ENCODE measurements around the gene SNX21.
"Not testable (repeated sequence)": the region's sequence is repeated elsewhere in the genome, so short reads cannot be mapped to it uniquely, and the experiment has no call there.

Gene SNX21, protein sequence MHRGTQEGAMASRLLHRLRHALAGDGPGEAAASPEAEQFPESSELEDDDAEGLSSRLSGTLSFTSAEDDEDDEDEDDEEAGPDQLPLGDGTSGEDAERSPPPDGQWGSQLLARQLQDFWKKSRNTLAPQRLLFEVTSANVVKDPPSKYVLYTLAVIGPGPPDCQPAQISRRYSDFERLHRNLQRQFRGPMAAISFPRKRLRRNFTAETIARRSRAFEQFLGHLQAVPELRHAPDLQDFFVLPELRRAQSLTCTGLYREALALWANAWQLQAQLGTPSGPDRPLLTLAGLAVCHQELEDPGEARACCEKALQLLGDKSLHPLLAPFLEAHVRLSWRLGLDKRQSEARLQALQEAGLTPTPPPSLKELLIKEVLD

DNA sequence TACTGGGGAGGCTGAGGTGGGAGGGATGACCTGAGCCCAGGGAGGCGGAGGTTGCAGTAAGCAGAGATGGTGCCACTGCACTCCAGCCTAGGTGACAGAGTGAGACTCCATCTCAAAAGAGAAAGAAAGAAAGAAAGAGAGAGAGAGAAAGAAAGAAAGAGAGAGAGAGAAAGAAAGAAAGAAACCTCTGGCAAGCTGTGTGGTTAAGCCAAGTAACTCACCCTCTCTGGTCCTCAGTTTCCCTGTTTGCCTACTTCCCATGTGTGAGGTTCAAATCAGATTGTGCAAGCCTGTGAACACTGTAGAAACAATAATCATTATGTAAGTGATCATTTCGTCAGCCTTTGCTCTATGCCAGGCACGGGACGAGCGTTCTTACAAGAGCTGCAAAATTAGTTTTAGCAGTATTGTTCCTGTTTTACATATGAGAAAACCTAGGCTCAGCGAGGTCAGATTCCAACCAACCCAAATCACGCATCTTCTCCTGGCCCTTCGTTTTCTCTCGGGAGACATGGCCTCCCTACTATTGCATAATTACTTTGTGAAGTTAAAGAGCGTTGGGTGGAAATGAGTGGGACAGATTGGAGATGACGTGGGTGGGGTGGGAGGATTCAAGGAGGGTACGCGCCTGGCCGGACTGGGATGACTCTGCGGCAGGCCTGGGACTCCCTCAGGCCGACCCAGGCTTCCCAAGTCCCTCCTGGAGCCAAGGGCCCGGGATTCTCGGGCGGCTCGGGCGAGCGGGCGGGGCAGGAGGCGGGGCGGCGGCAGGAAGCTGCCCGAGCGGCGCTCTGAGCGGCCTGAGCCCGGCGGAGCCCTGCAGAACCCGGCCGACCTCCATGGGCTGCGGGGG, at the start of gene SNX21:
SNX21 (plus strand) TSS at position 770 of the 853 bp plus-strand sequence. CDS start 121 bp downstream, outside the sequence.
- peak; percentile 89 for DNase-seq

GRCh38 chr20:45788351-45788750, 45.2 kb upstream of the SNX21 start:
- DNase-seq = no peak

DNA sequence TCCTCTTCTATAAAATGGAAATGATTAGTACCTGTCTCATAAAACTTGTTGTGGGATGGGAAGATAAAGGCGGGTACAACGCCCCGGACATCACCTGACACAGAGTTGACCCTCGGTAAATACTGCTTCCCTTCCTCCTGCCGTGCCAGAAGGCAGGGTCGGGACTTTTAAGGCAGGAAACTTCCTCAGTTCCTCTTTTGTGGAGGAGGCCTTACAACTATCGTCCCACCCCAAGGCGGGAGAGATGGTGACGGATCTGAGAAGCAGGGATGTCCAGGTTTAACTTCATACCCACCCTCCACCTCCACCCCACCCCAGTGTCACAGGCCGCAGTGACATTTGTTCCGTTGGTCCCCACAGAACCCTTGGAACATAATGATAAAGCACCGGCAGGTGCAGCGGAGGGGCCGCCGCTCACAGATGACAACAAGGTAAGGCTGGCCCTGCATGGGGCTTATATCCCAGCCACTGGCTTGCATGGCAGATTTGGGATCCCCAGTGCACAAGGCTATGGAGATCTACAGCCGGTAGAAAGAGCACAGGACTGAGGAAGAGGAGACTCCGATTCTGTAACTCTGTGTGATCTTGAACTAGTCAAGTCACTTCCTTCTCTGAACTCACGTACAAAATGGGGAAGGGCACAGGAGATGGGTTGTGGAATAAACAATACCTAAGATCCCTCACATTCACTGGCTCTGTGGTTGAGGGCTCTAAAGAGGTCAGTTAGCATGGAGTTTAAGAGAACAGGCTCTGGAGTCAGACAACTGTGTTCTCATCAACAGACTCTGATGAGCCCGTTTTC, 41.1 kb upstream of the SNX21 start:
- DNase-seq = no peak

GRCh38 chr20:45796337-45797065, 37.1 kb upstream of the SNX21 start:
- no peak for DNase-seq

GRCh38 chr20:45797510-45797909, 36.1 kb upstream of the SNX21 start:
- DNase-seq = not testable (repeated sequence)

DNA sequence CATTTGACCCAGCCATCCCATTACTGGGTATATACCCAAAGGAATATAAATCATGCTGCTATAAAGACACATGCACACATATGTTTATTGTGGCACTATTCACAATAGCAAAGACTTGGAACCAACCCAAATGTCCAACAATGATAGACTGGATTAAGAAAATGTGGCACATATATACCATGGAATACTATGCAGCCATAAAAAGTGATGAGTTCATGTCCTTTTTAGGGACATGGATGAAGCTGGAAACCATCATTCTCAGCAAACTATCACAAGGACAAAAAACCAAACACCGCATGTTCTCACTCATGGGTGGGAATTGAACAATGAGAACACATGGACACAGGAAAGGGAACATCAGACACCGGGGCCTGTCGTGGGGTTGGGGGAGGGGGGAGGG, 35.6 kb upstream of the SNX21 start:
- not testable (repeated sequence) for DNase-seq

GRCh38 chr20:45798935-45799642, 34.5 kb upstream of the SNX21 start:
- peak; percentile 77 for DNase-seq

DNA sequence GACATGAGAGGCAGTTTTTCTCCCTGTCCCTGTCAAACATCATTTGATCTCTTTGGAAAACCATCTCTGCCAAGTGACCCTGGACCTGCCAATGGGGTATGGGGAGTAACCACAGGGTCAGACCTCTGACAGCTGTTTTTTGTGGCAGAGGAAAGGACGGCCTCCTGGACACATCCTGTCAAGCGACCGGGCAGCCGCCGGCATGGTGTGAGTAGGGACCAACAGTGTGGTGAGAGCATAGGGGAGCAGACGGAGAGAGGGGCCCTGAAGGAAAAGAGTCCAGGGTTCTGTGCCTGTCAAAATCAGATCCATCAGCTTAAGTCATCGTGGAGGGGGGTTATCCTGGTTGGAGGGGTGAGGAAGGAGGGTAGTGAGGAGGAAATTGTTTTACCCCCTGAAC, 31.7 kb upstream of the SNX21 start:
- no peak for DNase-seq

DNA sequence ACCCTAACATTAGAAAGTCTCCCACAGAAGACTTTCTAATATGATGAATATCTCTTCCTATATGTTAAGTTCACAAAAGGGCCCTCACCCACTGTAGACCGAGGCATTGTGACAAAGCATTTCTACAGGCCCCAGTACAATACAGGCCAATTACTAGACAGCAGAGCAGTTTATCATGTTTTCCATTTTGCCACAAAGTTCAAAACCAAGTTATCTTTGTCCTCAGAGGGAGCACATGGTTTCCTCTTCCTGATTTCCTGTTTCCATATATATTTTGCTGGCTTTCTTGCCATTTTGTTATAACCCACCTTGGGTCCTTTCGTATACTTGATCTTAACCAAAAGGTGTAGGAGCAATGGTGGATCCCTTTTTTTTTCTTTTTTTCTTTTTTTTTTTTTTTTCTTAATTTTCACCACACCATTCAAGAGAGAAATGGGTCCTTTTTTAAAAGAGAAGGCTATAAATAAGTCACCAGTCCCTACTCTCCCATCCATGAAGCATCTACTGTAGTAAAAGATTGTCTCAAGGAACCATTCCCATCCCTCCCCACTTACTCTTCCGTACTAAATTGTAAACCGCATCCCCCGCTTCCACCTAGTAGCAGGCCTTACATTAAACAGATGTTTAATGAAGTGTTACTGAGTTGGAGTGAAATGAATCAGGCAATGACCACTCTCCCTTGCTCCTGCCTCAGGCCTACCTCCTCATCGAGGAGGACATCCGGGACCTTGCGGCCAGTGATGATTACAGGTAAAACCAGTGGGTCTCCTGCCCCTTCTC, 23.2 kb upstream of the SNX21 start:
- no peak for DNase-seq

GRCh38 chr20:45812157-45813005, 21.2 kb upstream of the SNX21 start, which contains the start of gene UBE2C:
Gene UBE2C (plus strand): TSS chr20:45812644. CDS start chr20:45812696, 52 bp downstream.
- DNase-seq = peak; percentile 100

DNA sequence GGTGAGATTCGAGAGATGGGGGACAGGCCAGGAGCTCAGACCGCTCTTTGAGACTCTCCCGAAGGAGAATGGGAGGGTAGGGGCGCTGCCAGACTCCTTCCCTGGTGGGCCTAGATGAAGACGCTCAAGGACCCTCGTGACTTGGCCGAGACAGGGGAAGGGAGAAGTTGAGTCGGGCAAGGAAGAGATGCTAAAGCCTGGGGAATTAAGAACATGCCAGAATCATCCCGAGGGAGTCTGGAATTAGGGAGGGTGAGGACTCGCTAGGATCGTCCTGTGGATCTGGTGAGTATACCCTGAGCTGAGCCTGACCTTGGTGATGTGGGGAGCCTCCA, 20.6 kb upstream of the SNX21 start:
- DNase-seq = no peak

GRCh38 chr20:45813489-45813888, 20.1 kb upstream of the SNX21 start:
- no peak for DNase-seq

DNA sequence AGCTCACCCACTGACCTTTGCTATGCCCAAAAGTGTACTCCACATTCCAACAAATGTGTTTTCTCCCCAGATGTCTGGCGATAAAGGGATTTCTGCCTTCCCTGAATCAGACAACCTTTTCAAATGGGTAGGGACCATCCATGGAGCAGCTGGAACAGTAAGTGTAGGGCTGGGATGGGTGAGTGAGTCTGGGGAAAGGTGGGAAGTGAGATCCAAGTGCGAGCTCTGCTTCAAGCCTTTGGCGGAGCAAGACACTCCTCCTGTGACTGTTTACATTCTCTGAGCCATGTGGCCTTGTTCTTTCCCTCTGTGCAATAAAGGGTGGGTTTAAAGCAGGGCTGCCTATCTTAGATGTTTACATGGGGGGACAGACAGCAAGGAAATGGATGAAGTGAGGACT, 19.3 kb upstream of the SNX21 start:
- DNase-seq = no peak

- no peak for DNase-seq
Measured at GRCh38 chr20:45816951-45817350, 16.6 kb upstream of the SNX21 start.

- DNase-seq = peak; percentile 30
Measured at GRCh38 chr20:45817376-45818194, 16.0 kb upstream of the SNX21 start.

GRCh38 chr20:45818239-45818638, 15.4 kb upstream of the SNX21 start:
- DNase-seq = no peak

GRCh38 chr20:45819466-45819865, 14.1 kb upstream of the SNX21 start:
- DNase-seq = no peak

DNA sequence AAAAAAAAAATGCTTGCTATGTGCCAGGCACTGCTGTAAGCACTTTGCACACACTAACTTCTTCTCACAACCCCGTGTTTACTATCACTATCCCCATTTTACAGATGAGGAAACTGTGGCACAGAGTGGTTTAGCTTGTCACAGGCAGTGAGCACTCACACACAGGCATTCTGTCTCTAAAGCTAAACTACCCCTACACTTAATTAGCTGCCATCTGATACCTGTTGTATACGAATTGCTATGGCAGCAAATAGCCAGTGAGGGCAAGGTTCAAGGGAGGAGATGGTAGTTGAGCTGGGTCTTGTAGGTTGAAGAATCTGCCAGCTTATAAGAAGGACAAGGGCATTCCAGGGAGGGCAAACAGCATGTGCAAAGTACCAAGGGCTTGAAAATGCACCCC, 11.7 kb upstream of the SNX21 start:
- DNase-seq = no peak

- peak; percentile 76 for DNase-seq
Measured at GRCh38 chr20:45822857-45823256, 10.7 kb upstream of the SNX21 start.
